ENCODE data around the gene ZNF780A. TPM values are rescaled to one million over a fixed set of nuclear protein-coding genes. Genes with fewer than 3 reads are reported as not detected.

ZNF780A gene
- total RNA-seq, 1 donor: 15.9 TPM

GRCh38 chr19:40070058-40070457 is 20.7 kb downstream of the ZNF780A start:
- Histone ChIP-seq H4K20me1 (ENCODE audit: insufficient read depth, low read length) (no peaks in the 10 kb centered on the region), H3K36me3 (ENCODE audit: insufficient read depth, low read length) (peaks cover 12% of the 10 kb centered on the region), H3K4me3 (ENCODE audit: insufficient read depth, low read length) (no peak overlapping the region), H3K4me2 (ENCODE audit: insufficient read depth, low read length) (no peak overlapping the region), H2AFZ (ENCODE audit: low read length) (no peak overlapping the region), H3K4me1 (ENCODE audit: insufficient read depth, low read length) (no peaks in the 10 kb centered on the region), H3K27me3 (ENCODE audit: insufficient read depth, low read length) (no peaks in the 10 kb centered on the region), H3K79me2 (ENCODE audit: insufficient read depth, low read length) (no peaks in the 10 kb centered on the region), H3K27ac (ENCODE audit: low read depth, low read length) (no peak overlapping the region), H3K9me3 (ENCODE audit: low read depth, low read length) (peaks cover 19% of the 10 kb centered on the region)
- no peak for TF ChIP-seq CTCF (IDR thresholded peaks at IDR 0.05; ENCODE audit: extremely low read depth, low read depth, low read length)
- no peak for DNase-seq (ENCODE audit: insufficient read length, low spot score, missing footprints)

- peaks cover 3% of the 10 kb centered on the region for H3K9me3 ChIP-seq (ENCODE audit: low read depth, low read length)
- TF ChIP-seq CTCF (IDR thresholded peaks at IDR 0.05; ENCODE audit: extremely low read depth, low read depth, low read length): no peak
- no peaks in the 10 kb centered on the region for H3K36me3 ChIP-seq (ENCODE audit: insufficient read depth, low read length)
- no peaks in the 10 kb centered on the region for H3K27me3 ChIP-seq (ENCODE audit: insufficient read depth, low read length)
- H3K4me2 ChIP-seq (ENCODE audit: insufficient read depth, low read length): no peak overlapping the region
- no peaks in the 10 kb centered on the region for H4K20me1 ChIP-seq (ENCODE audit: insufficient read depth, low read length)
- no peak overlapping the region for H3K27ac ChIP-seq (ENCODE audit: low read depth, low read length)
- peaks cover 11% of the 10 kb centered on the region for H3K4me1 ChIP-seq (ENCODE audit: insufficient read depth, low read length)
- peak; percentile 62 for DNase-seq (ENCODE audit: insufficient read length, low spot score, missing footprints)
- no peak overlapping the region for H2AFZ ChIP-seq (ENCODE audit: low read length)
- peaks cover 15% of the 10 kb centered on the region for H3K79me2 ChIP-seq (ENCODE audit: insufficient read depth, low read length)
- H3K4me3 ChIP-seq (ENCODE audit: insufficient read depth, low read length): no peak overlapping the region
Observed at GRCh38 chr19:40059624-40060023, 31.1 kb downstream of the ZNF780A start.

- Histone ChIP-seq H3K27me3 (ENCODE audit: insufficient read depth, low read length) (no peaks in the 10 kb centered on the region), H3K4me1 (ENCODE audit: insufficient read depth, low read length) (peaks cover 12% of the 10 kb centered on the region), H3K27ac (ENCODE audit: low read depth, low read length) (no peak overlapping the region), H3K4me3 (ENCODE audit: insufficient read depth, low read length) (peak overlapping the region; percentile 96), H4K20me1 (ENCODE audit: insufficient read depth, low read length) (no peaks in the 10 kb centered on the region), H3K4me2 (ENCODE audit: insufficient read depth, low read length) (peak overlapping the region; percentile 98), H3K79me2 (ENCODE audit: insufficient read depth, low read length) (peaks cover 38% of the 10 kb centered on the region), H3K9me3 (ENCODE audit: low read depth, low read length) (peaks cover 3% of the 10 kb centered on the region), H3K36me3 (ENCODE audit: insufficient read depth, low read length) (no peaks in the 10 kb centered on the region), H2AFZ (ENCODE audit: low read length) (no peak overlapping the region)
- peak; percentile 17 for DNase-seq (ENCODE audit: insufficient read length, low spot score, missing footprints)
- TF ChIP-seq CTCF (IDR thresholded peaks at IDR 0.05; ENCODE audit: extremely low read depth, low read depth, low read length): no peak
Observed at GRCh38 chr19:40057166-40057565, 33.6 kb downstream of the ZNF780A start.

GRCh38 chr19:40056505-40056904 is 34.2 kb downstream of the ZNF780A start:
- Histone ChIP-seq H3K27me3 (ENCODE audit: insufficient read depth, low read length) (no peaks in the 10 kb centered on the region), H3K27ac (ENCODE audit: low read depth, low read length) (peak overlapping the region; percentile 59), H2AFZ (ENCODE audit: low read length) (peak overlapping the region; percentile 99), H3K9me3 (ENCODE audit: low read depth, low read length) (peaks cover 3% of the 10 kb centered on the region), H3K4me2 (ENCODE audit: insufficient read depth, low read length) (peak overlapping the region; percentile 98), H3K36me3 (ENCODE audit: insufficient read depth, low read length) (no peaks in the 10 kb centered on the region), H4K20me1 (ENCODE audit: insufficient read depth, low read length) (no peaks in the 10 kb centered on the region), H3K4me3 (ENCODE audit: insufficient read depth, low read length) (peak overlapping the region; percentile 96), H3K79me2 (ENCODE audit: insufficient read depth, low read length) (peaks cover 45% of the 10 kb centered on the region), H3K4me1 (ENCODE audit: insufficient read depth, low read length) (peaks cover 12% of the 10 kb centered on the region)
- DNase-seq (ENCODE audit: insufficient read length, low spot score, missing footprints): no peak
- no peak for TF ChIP-seq CTCF (IDR thresholded peaks at IDR 0.05; ENCODE audit: extremely low read depth, low read depth, low read length)

Measured in osteoblast (primary cell).